Erythroblast (primary cell): ENCODE measurements around the gene MAN1C1.

Experiments
- GATA1 ChIP-seq: IDR thresholded peaks from 2 replicates; pipeline ENCODE4 v1.6.1; 2011; ENCODE audit warnings: low read depth, mild to moderate bottlenecking, control low read depth, low read length, moderate library complexity
- POLR2A ChIP-seq: IDR thresholded peaks from 2 replicates; pipeline ENCODE4 v1.6.1; 2011; ENCODE audit warnings: mild to moderate bottlenecking, low read length

GRCh38 chr1:25821112-25821476 lies 204.5 kb downstream of the MAN1C1 start:
- TF ChIP-seq POLR2A = peak; percentile 21
- TF ChIP-seq GATA1 = no peak
